H1 (cell line): ENCODE measurements around the gene SLC22A31. TPM values are rescaled to one million over a fixed set of nuclear protein-coding genes. Genes with fewer than 3 reads are reported as not detected.

ENCODE experiments used
- ASH2L ChIP-seq: fragments of 200-600, 300-600 bp; sonication (generic); IDR thresholded peaks from one replicate; pipeline ENCODE4 v1.7.1; 2017; ENCODE audit warnings: low read length
- CBX8 ChIP-seq: fragments of 300-800, 300-1000 bp; sonication (generic); IDR thresholded peaks from 2 replicates; pipeline ENCODE4 v1.7.1; 2016; ENCODE audit warnings: low read depth, low read length, borderline replicate concordance
- CTCF ChIP-seq, 3 experiments: IDR thresholded peaks; 1 replicate in 2 of 3; 2 replicates in 1 of 3; pipeline versions ENCODE4 v1.5.1 to v1.6.1; 2011; ENCODE audit warnings: low read length in 3 of 3, mild to moderate bottlenecking in 3 of 3, inconsistent platforms in 2 of 3, low read depth in 1 of 3, moderate library complexity in 1 of 3; ENCODE audit not compliant: insufficient read depth in 1 of 3; ENCODE audit errors: control extremely low read depth in 1 of 3
- HDAC2 ChIP-seq, 2 experiments: fragments of 300-600 bp in 1 of 2; sonication (generic) in 1 of 2; IDR thresholded peaks; 2 replicates each; pipeline ENCODE4 v1.6.1; 2011 to 2012; ENCODE audit warnings: low read depth in 2 of 2, low read length in 2 of 2, mild to moderate bottlenecking in 2 of 2, moderate library complexity in 2 of 2, borderline replicate concordance in 1 of 2, inconsistent platforms in 1 of 2
- RAD21 ChIP-seq, 2 experiments: IDR thresholded peaks in 1 of 2; conservative IDR thresholded peaks in 1 of 2; 2 replicates each; pipeline ENCODE4 v1.6.1; 2011; ENCODE audit warnings: low read depth in 2 of 2, low read length in 2 of 2, improper control_type of control experiment in 1 of 2, inconsistent platforms in 1 of 2, mild to moderate bottlenecking in 1 of 2, moderate library complexity in 1 of 2
- SIN3A ChIP-seq, 2 experiments: IDR thresholded peaks in 1 of 2; conservative IDR thresholded peaks in 1 of 2; 2 replicates each; pipeline ENCODE4 v1.6.1; 2011 to 2012; ENCODE audit warnings: low read length in 2 of 2, improper control_type of control experiment in 1 of 2, low read depth in 1 of 2, mild to moderate bottlenecking in 1 of 2
- USF2 ChIP-seq: IDR thresholded peaks from 2 replicates; pipeline ENCODE4 v1.6.1; 2011; ENCODE audit warnings: low read length, improper control_type of control experiment
- polyA plus RNA-seq, 7 experiments: library from polyadenylated mRNA; depleted of rRNA in 3 of 7; stranded (reverse) in 5 of 7; unstranded in 2 of 7; fragments of >200 nt in 5 of 7; fragments of 200-250 nt in 2 of 7; gene quantifications; 1 replicate in 5 of 7; 2 replicates in 1 of 7; 4 replicates in 1 of 7; pipeline versions ENCODE4 v1.2.1 to v1.2.3, GENCODE V29; 2011 to 2013; ENCODE audit warnings: missing spikeins in 2 of 7, mixed read lengths in 2 of 7
- total RNA-seq: library from RNA; stranded (reverse); fragmentation: NEBNext Ultra II Directional; extraction: Animal tissue kit (Norgen Biotek cat#: 25700); gene quantifications from 2 replicates; pipeline ENCODE4 v1.2.1, GENCODE V29; 2021

The SLC22A31 gene
- total and polyA plus RNA-seq, 2 of the 8 experiments (the other 6 are each of a cell fraction or from before 2014, with no cell fraction given), result 7.7 to 10.6 TPM

GRCh38 chr16:89152831-89153700 lies 47.3 kb downstream of the SLC22A31 start (continued):
- TF ChIP-seq CTCF (IDR thresholded peaks at IDR 0.05; ENCODE audit: control extremely low read depth in 1 of 3, insufficient read depth in 1 of 3, low read depth in 1 of 3, low read length in 3 of 3), result no peak
- no peak for TF ChIP-seq SIN3A (conservative IDR thresholded peaks at IDR 0.05 in 1 of 2, IDR thresholded peaks at IDR 0.05 in 1 of 2; ENCODE audit: low read depth in 1 of 2, low read length in 2 of 2)
- no peak for TF ChIP-seq HDAC2 (IDR thresholded peaks at IDR 0.05; ENCODE audit: borderline replicate concordance in 1 of 2, low read depth in 2 of 2, low read length in 2 of 2)
- TF ChIP-seq ASH2L, result no peak
- no peak for TF ChIP-seq RAD21 (IDR thresholded peaks at IDR 0.05 in 1 of 2, conservative IDR thresholded peaks at IDR 0.05 in 1 of 2; ENCODE audit: low read depth in 2 of 2, low read length in 2 of 2)
- TF ChIP-seq CBX8, result no peak
- no peak for TF ChIP-seq USF2
